Prostate gland (tissue), 2 donors: ENCODE results near the gene SRRD. TPM values are rescaled to one million over a fixed set of nuclear protein-coding genes. Genes with fewer than 3 reads are reported as not detected.

Source experiments
- DNase-seq: peaks from one replicate; pipeline ENCODE4 v3.0.0-alpha.2; 2019; ENCODE audit warnings: low spot score
- H3K27ac ChIP-seq, 2 donors: fragments of 200-600 bp; sonication (generic); 2 replicates each; pipeline ENCODE4 v1.5.1; 2017 to 2019
- H3K27me3 ChIP-seq: fragments of 200-600 bp; sonication (generic); replicated peaks from 2 replicates; pipeline ENCODE4 v1.5.1; 2019; ENCODE audit not compliant: insufficient read depth
- H3K36me3 ChIP-seq, 2 donors: fragments of 200-600 bp; sonication (generic); 1 replicate in 1 of 2; 2 replicates in 1 of 2; pipeline versions ENCODE4 v1.5.1 to v1.8.1; 2017 to 2019
- H3K4me1 ChIP-seq: fragments of 200-600 bp; sonication (generic); replicated peaks from 2 replicates; pipeline ENCODE4 v1.5.1; 2019
- H3K4me3 ChIP-seq, 2 donors: fragments of 200-600 bp; sonication (generic); 2 replicates each; pipeline ENCODE4 v1.5.1; 2017 to 2019
- H3K9me3 ChIP-seq: fragments of 200-600 bp; sonication (generic); 2 replicates; pipeline ENCODE4 v1.5.1; 2017
- POLR2A ChIP-seq: fragments of 450-650 bp; IDR thresholded peaks from one replicate; pipeline ENCODE4 v1.6.1; 2016; ENCODE audit warnings: antibody characterized with exemption, mild to moderate bottlenecking
- POLR2AphosphoS5 ChIP-seq: sonication (generic); formaldehyde crosslinking; IDR thresholded peaks from one replicate; pipeline ENCODE4 v1.6.1; 2017; ENCODE audit warnings: antibody characterized with exemption
- WGBS: methylation state at CpG from one replicate; pipeline ENCODE4 v1.1.5; 2018; 5-methylcytosine and 5-hydroxymethylcytosine counted together
- intact Hi-C: fragments of 100-400 bp; cut with DNase I; formaldehyde crosslinking; loops from one replicate; pipeline ENCODE4 v1.14.2; 2022
- total RNA-seq, 2 donors: library from RNA; depleted of rRNA; stranded (reverse); fragments of >200 nt; gene quantifications; one replicate each; pipeline ENCODE4 v1.1.0, GENCODE V29; 2016
- TF ChIP-seq, protein P1 (sequence below), 4 experiments: fragments of 200-600 bp in 2 of 4; fragments of 450-650 bp in 2 of 4; sonication (generic) in 2 of 4; IDR thresholded peaks; 1 replicate in 3 of 4; 2 replicates in 1 of 4; pipeline ENCODE4 v1.5.1; 2016 to 2019; ENCODE audit warnings: antibody characterized with exemption in 4 of 4, mild to moderate bottlenecking in 2 of 4, moderate library complexity in 2 of 4

Gene SRRD
- total RNA-seq, 2 donors from 2014 or later, result 15.2 to 24.4 TPM

DNA sequence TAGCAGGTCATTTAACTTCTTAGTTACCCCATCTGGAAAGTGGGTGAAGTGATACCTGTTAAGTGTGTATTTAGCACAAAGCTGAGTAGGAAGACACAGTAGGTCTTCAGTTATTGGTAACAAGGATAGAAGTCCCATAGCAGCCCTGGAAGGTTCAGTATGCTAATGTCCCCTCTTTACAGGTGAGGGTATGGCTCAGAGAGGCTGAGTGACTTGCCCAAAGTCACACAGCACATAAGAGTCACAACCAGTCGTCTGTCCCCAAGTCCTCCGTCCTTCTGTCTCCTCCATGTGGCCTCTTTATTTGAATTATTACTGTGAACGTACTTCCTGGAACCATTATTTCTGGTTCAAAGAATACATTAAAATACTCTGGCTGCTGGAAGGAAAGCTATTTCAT is 44.1 kb upstream of the SRRD start:
- Histone ChIP-seq H3K4me1 (peaks cover 10% of the 10 kb centered on the region), H3K36me3 (no peaks in the 10 kb centered on the region), H3K27ac (no peak overlapping the region), H3K4me3 (no peak overlapping the region), H3K9me3 (no peaks in the 10 kb centered on the region), H3K27me3 (no peaks in the 10 kb centered on the region)
- WGBS, result 80% methylated on average over 3 of the region's 3 CpGs
- no peak for DNase-seq
- intact Hi-C loops, result no loop called here
- TF ChIP-seq, protein P1, sequence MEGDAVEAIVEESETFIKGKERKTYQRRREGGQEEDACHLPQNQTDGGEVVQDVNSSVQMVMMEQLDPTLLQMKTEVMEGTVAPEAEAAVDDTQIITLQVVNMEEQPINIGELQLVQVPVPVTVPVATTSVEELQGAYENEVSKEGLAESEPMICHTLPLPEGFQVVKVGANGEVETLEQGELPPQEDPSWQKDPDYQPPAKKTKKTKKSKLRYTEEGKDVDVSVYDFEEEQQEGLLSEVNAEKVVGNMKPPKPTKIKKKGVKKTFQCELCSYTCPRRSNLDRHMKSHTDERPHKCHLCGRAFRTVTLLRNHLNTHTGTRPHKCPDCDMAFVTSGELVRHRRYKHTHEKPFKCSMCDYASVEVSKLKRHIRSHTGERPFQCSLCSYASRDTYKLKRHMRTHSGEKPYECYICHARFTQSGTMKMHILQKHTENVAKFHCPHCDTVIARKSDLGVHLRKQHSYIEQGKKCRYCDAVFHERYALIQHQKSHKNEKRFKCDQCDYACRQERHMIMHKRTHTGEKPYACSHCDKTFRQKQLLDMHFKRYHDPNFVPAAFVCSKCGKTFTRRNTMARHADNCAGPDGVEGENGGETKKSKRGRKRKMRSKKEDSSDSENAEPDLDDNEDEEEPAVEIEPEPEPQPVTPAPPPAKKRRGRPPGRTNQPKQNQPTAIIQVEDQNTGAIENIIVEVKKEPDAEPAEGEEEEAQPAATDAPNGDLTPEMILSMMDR (IDR thresholded peaks at IDR 0.05), result no peak
- TF ChIP-seq POLR2A (no peak), POLR2AphosphoS5 (no peak)

DNA sequence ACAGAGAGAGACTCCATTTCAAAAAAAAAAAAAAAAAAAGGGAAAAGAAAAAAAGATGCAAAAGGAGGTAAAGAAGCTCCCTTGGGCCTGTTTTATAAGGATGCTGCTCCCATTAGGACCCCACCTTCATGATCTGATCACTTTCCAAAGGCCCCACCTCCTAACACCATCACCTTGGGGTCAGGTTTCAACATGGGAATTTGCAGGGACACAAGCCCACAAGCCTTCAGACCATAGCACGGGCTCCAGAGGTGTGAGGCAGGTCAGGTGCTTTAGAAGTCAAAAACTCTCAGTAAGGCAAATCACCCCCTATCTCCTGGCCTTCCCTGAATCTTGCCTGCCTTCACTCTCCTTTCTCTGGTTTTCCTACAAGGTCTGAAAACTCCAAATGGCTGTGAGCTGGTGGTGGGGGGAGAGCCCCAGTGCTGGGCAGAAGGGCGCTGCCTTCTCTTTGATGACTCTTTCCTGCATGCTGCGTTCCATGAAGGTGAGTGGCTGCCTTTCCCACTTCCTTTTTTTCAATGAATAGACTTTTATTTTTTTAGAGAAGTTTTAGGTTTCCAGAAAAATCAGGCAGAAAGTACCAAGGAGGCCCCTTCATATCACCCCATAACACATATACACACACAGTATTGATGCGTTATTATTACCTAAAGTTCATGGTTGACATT is 41.5 kb upstream of the SRRD start:
- WGBS, result 84% methylated on average over 4 of the region's 4 CpGs
- Histone ChIP-seq H3K4me3 (no peak overlapping the region), H3K27me3 (no peaks in the 10 kb centered on the region), H3K9me3 (no peaks in the 10 kb centered on the region), H3K36me3 (no peaks in the 10 kb centered on the region), H3K4me1 (peaks cover 2% of the 10 kb centered on the region), H3K27ac (no peak overlapping the region)
- no peak for DNase-seq
- no peak for TF ChIP-seq POLR2A
- TF ChIP-seq, protein P1 (IDR thresholded peaks at IDR 0.05), result no peak
- intact Hi-C loops, result no loop called here

- Histone ChIP-seq H3K27ac (no peak overlapping the region), H3K9me3 (no peaks in the 10 kb centered on the region), H3K27me3 (no peaks in the 10 kb centered on the region), H3K36me3 (no peaks in the 10 kb centered on the region), H3K4me1 (no peaks in the 10 kb centered on the region), H3K4me3 (no peak overlapping the region)
- DNase-seq, result no peak
- intact Hi-C loops, result no loop called here
- WGBS, result 85% methylated on average over 16 of the region's 16 CpGs
- TF ChIP-seq, protein P1 (IDR thresholded peaks at IDR 0.05), result no peak
- no peak for TF ChIP-seq POLR2A
- no peak for TF ChIP-seq POLR2AphosphoS5
These were observed 39.6 kb upstream of the SRRD start for GRCh38 chr22:26443901-26444690.

DNA sequence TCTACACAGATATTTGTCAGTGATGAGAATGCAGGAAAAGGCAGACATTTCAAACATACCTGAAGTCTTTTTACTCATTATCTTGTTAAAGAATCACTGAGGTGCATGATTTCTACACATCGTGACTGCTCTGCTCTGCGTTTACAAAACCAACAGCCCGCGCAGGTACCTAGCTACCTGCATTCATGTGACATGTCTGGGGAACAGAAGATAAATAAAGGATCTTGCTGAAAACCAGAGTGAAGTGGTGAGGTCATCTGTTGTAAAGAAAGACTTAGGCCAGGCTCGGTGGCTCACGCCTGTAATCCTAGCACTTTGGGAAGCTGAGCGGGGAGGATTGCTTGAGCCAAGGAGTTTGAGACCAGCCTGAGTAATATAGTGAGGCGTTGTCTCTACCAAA is 38.9 kb upstream of the SRRD start:
- intact Hi-C loops, result no loop called here
- no peaks in the 10 kb centered on the region for H3K27me3 ChIP-seq
- no peaks in the 10 kb centered on the region for H3K4me1 ChIP-seq
- 84% methylated on average over 8 of the region's 8 CpGs for WGBS
- H3K9me3 ChIP-seq, result no peaks in the 10 kb centered on the region
- DNase-seq, result no peak
- no peaks in the 10 kb centered on the region for H3K36me3 ChIP-seq
- no peak for TF ChIP-seq POLR2A
- no peak overlapping the region for H3K27ac ChIP-seq
- no peak overlapping the region for H3K4me3 ChIP-seq

GRCh38 chr22:26445577-26446275 is 38.0 kb upstream of the SRRD start:
- TF ChIP-seq POLR2A (no peak), POLR2AphosphoS5 (no peak)
- TF ChIP-seq, protein P1 (IDR thresholded peaks at IDR 0.05), result no peak
- Histone ChIP-seq H3K4me1 (no peaks in the 10 kb centered on the region), H3K4me3 (no peak overlapping the region), H3K9me3 (no peaks in the 10 kb centered on the region), H3K27ac (no peak overlapping the region), H3K36me3 (no peaks in the 10 kb centered on the region), H3K27me3 (no peaks in the 10 kb centered on the region)
- 56% methylated on average over 15 of the region's 15 CpGs for WGBS
- peak; percentile 32 for DNase-seq
- intact Hi-C loops, result no loop called here
